Rectal smooth muscle tissue (tissue), 1 donor: ENCODE measurements around the gene ADAMTS13.
"Not testable (repeated sequence)": the region's sequence is repeated elsewhere in the genome, so short reads cannot be mapped to it uniquely, and the experiment has no call there.

Experiments
- H3K27ac ChIP-seq: one replicate; pipeline ENCODE4 v1.7.0; 2013; ENCODE audit warnings: low read depth, low read length, inconsistent platforms
- H3K27me3 ChIP-seq: one replicate; pipeline ENCODE4 v1.7.0; 2013; ENCODE audit warnings: low read length; ENCODE audit not compliant: control insufficient read depth, insufficient read depth
- H3K36me3 ChIP-seq: one replicate; pipeline ENCODE4 v1.7.0; 2013; ENCODE audit warnings: low read length; ENCODE audit not compliant: control insufficient read depth, insufficient read depth
- H3K4me1 ChIP-seq: one replicate; pipeline ENCODE4 v1.7.0; 2013; ENCODE audit warnings: low read length; ENCODE audit not compliant: control insufficient read depth, insufficient read depth
- H3K4me3 ChIP-seq: one replicate; pipeline ENCODE4 v1.7.0; 2013; ENCODE audit warnings: low read length
- H3K9ac ChIP-seq: one replicate; pipeline ENCODE4 v1.7.0; 2013; ENCODE audit warnings: low read length

The ADAMTS13 gene

DNA sequence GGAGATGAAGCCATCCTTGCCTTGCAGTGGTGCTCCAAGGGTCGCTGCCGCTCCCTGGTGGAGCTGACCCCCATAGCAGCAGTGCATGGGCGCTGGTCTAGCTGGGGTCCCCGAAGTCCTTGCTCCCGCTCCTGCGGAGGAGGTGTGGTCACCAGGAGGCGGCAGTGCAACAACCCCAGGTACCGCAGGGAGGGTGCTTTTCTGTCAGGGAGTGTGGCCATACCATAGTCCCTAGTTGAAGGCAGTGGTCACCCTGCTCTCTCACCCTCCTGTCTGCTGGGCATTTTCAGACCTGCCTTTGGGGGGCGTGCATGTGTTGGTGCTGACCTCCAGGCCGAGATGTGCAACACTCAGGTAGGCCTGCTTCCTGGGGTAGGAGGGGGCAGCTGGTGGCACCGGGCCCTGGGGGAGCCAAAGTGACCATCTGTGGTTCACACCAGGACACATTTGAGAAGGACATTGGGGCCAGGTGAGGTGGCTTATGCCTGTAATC lies 11.2 kb downstream of the ADAMTS13 start:
- Histone ChIP-seq H3K36me3 (no peaks in the 10 kb centered on the region), H3K9ac (no peak overlapping the region), H3K4me3 (no peak overlapping the region), H3K27me3 (no peaks in the 10 kb centered on the region), H3K4me1 (no peaks in the 10 kb centered on the region), H3K27ac (no peak overlapping the region)

DNA sequence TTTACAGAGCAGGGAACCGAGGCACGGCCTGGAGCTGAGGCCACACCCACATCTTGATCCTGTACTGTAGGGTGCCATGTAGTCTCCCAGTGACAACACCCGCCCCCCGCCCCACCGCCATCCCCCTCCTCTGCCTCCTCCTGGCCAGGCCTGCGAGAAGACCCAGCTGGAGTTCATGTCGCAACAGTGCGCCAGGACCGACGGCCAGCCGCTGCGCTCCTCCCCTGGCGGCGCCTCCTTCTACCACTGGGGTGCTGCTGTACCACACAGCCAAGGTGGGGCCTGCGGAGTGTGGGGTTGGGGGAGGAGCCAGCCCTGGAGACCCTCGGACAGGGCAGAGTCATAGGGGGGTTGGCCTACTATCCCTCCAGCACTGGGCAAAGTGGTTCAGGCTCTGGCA lies 14.5 kb downstream of the ADAMTS13 start:
- Histone ChIP-seq H3K27me3 (no peaks in the 10 kb centered on the region), H3K4me3 (no peak overlapping the region), H3K9ac (no peak overlapping the region), H3K27ac (no peak overlapping the region), H3K36me3 (no peaks in the 10 kb centered on the region), H3K4me1 (no peaks in the 10 kb centered on the region)

GRCh38 chr9:133437753-133438531 lies 15.8 kb downstream of the ADAMTS13 start:
- Histone ChIP-seq H3K27me3 (no peaks in the 10 kb centered on the region), H3K4me1 (no peaks in the 10 kb centered on the region), H3K4me3 (no peak overlapping the region), H3K36me3 (no peaks in the 10 kb centered on the region), H3K27ac (no peak overlapping the region), H3K9ac (no peak overlapping the region)

DNA sequence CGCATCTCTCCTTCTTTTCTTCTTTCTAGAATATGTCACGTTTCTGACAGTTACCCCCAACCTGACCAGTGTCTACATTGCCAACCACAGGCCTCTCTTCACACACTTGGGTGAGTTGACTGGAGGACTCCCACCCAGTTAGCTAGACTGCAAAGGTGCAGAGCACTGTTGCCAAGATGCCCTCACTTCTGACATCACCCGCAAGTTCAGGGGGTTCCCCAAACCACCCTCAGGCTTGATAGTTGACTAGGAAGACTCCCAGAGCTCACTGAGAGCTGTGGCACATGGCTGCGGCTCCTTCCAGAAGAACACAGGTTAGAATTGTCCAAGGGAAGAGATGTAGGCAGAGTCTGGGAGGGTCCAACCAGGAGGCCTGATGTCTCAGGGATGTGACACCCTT lies 17.2 kb downstream of the ADAMTS13 start:
- Histone ChIP-seq H3K27ac (no peak overlapping the region), H3K9ac (no peak overlapping the region), H3K4me3 (no peak overlapping the region), H3K4me1 (no peaks in the 10 kb centered on the region), H3K27me3 (no peaks in the 10 kb centered on the region), H3K36me3 (no peaks in the 10 kb centered on the region)

GRCh38 chr9:133440874-133441273 lies 18.7 kb downstream of the ADAMTS13 start:
- H3K4me1 ChIP-seq: no peaks in the 10 kb centered on the region
- no peak overlapping the region for H3K27ac ChIP-seq
- H3K9ac ChIP-seq: no peak overlapping the region
- no peak overlapping the region for H3K4me3 ChIP-seq
- no peaks in the 10 kb centered on the region for H3K36me3 ChIP-seq
- H3K27me3 ChIP-seq: no peaks in the 10 kb centered on the region

- H3K4me3 ChIP-seq: no peak overlapping the region
- H3K27me3 ChIP-seq: no peaks in the 10 kb centered on the region
- no peaks in the 10 kb centered on the region for H3K4me1 ChIP-seq
- no peak overlapping the region for H3K27ac ChIP-seq
- no peaks in the 10 kb centered on the region for H3K36me3 ChIP-seq
- H3K9ac ChIP-seq: no peak overlapping the region
Measured at GRCh38 chr9:133441571-133441970, 19.4 kb downstream of the ADAMTS13 start.

GRCh38 chr9:133443248-133443647 lies 21.1 kb downstream of the ADAMTS13 start:
- Histone ChIP-seq H3K27ac (no peak overlapping the region), H3K27me3 (no peaks in the 10 kb centered on the region), H3K9ac (no peak overlapping the region), H3K4me3 (no peak overlapping the region), H3K4me1 (no peaks in the 10 kb centered on the region), H3K36me3 (no peaks in the 10 kb centered on the region)

- Histone ChIP-seq H3K4me1 (no peaks in the 10 kb centered on the region), H3K27ac (no peak overlapping the region), H3K9ac (no peak overlapping the region), H3K4me3 (no peak overlapping the region), H3K27me3 (no peaks in the 10 kb centered on the region), H3K36me3 (no peaks in the 10 kb centered on the region)
Measured at GRCh38 chr9:133443982-133444381, 21.8 kb downstream of the ADAMTS13 start.

GRCh38 chr9:133445293-133445969 lies 23.3 kb downstream of the ADAMTS13 start:
- Histone ChIP-seq H3K27ac (no peak overlapping the region), H3K36me3 (no peaks in the 10 kb centered on the region), H3K27me3 (no peaks in the 10 kb centered on the region), H3K4me3 (no peak overlapping the region), H3K9ac (no peak overlapping the region), H3K4me1 (no peaks in the 10 kb centered on the region)

DNA sequence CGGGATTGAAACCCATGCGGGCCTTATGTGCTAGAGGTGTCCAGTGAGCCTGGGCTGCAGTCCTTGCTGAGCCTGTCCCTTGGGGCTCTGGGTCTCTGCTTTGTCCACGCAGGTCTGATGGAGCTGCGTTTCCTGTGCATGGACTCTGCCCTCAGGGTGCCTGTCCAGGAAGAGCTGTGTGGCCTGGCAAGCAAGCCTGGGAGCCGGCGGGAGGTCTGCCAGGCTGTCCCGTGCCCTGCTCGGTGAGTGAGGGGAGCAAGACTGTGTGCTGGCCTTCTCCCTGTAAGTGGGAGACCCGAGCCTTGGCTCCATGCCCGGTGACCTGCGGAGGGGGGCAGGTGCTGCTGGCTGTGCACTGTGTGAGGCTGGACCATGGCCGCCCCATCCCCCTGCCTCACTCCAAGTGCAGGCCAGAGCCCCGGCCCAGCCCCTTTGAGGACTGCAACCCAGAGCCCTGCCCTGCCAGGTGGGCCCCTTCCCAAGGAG lies 26.4 kb downstream of the ADAMTS13 start:
- Histone ChIP-seq H3K36me3 (no peaks in the 10 kb centered on the region), H3K27me3 (no peaks in the 10 kb centered on the region), H3K4me3 (no peak overlapping the region), H3K27ac (no peak overlapping the region), H3K4me1 (no peaks in the 10 kb centered on the region), H3K9ac (no peak overlapping the region)

- Histone ChIP-seq H3K4me1 (no peaks in the 10 kb centered on the region), H3K27me3 (no peaks in the 10 kb centered on the region), H3K4me3 (no peak overlapping the region), H3K27ac (no peak overlapping the region), H3K9ac (no peak overlapping the region), H3K36me3 (no peaks in the 10 kb centered on the region)
Measured at GRCh38 chr9:133449760-133450159, 27.6 kb downstream of the ADAMTS13 start.

DNA sequence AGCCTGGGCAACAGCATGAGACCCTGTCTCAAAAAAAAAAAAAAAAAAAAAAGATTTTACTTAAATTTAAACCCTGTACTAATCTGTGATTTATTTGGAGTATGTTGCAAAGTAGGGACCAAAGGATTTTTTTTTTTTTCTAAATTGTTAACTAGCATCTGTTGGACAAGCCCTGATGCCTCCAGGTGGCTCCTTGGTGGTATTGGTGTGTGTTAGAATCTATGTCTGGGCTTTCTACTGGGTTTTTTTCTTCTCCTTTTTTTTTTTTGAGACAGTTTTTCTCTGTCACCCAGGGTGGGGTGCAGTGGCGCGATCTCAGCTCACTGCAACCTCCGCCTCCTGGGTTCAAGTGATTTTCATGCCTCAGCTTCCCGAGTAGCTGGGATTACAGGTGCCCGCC lies 29.7 kb downstream of the ADAMTS13 start:
- H3K27me3 ChIP-seq, H3K36me3 ChIP-seq, H3K9ac ChIP-seq, H3K4me3 ChIP-seq, H3K27ac ChIP-seq, H3K4me1 ChIP-seq: not testable (repeated sequence)

- H3K4me1 ChIP-seq: no peaks in the 10 kb centered on the region
- no peaks in the 10 kb centered on the region for H3K27me3 ChIP-seq
- H3K36me3 ChIP-seq: no peaks in the 10 kb centered on the region
- H3K9ac ChIP-seq: no peak overlapping the region
- H3K4me3 ChIP-seq: no peak overlapping the region
- no peak overlapping the region for H3K27ac ChIP-seq
Measured at GRCh38 chr9:133452562-133452961, 30.4 kb downstream of the ADAMTS13 start.
